Pancreas (tissue), 10 donors: ENCODE data around the gene TNNT1. TPM values are rescaled to one million over a fixed set of nuclear protein-coding genes. Genes with fewer than 3 reads are reported as not detected.

ENCODE experiments used
- ATAC-seq, 4 donors: fragments of 200-7000 bp; cut with Tn5 transposase; one replicate each; pipeline versions ENCODE4 v1.8.0 to v1.9.1; 2020; ENCODE audit warnings: mild to moderate bottlenecking in 4 of 4, moderate library complexity in 4 of 4
- DNase-seq, 6 donors: peaks; one replicate each; pipeline ENCODE4 v3.0.0-alpha.2; 2020
- FAIRE-seq: peaks from 2 replicates; lab custom pipeline; 2012; peaks lifted over from hg19 to GRCh38; lab: Jason Lieb, UNC
- H3K27ac ChIP-seq, 4 donors: fragments of 200-600 bp; sonication (generic); 1 replicate in 3 of 4; 2 replicates in 1 of 4; pipeline versions ENCODE4 v1.5.0 to v1.8.0; 2020
- H3K27me3 ChIP-seq, 4 donors: fragments of 200-600 bp; one replicate each; pipeline ENCODE4 v1.8.0; 2021
- H3K36me3 ChIP-seq, 3 donors: fragments of 200-600 bp; sonication (generic) in 1 of 3; one replicate each; pipeline versions ENCODE4 v1.5.0 to v1.8.0; 2020 to 2021
- H3K4me1 ChIP-seq, 3 donors: fragments of 200-600 bp; one replicate each; pipeline ENCODE4 v1.8.0; 2021
- H3K4me3 ChIP-seq, 4 donors: fragments of 200-600 bp; sonication (generic) in 2 of 4; one replicate each; pipeline versions ENCODE4 v1.5.0 to v1.8.0; 2020 to 2021
- H3K9me3 ChIP-seq, 4 donors: fragments of 200-600 bp; one replicate each; pipeline ENCODE4 v1.8.0; 2021
- WGBS, 2 donors: extraction: QIAGEN DNeasy Blood & Tissue Kit; methylation state at CpG; one replicate each; pipeline ENCODE4 v1.1.7; 2013; 5-methylcytosine and 5-hydroxymethylcytosine counted together
- intact Hi-C, 3 donors: fragments of 100-400 bp; cut with DNase I; formaldehyde crosslinking; loops; one replicate each; pipeline versions ENCODE4 v1.11.1 to v1.14.2; 2022
- polyA plus RNA-seq, 2 donors: library from polyadenylated mRNA; stranded (reverse); fragments of 200-250 nt; gene quantifications; one replicate each; pipeline ENCODE4 v1.2.3, GENCODE V29; 2013
- total RNA-seq, 6 donors: library from RNA; stranded (reverse); fragmentation: NEBNext Ultra II Directional in 4 of 6; extraction: Animal tissue kit (Norgen Biotek cat#: 25700) in 4 of 6; gene quantifications; one replicate each; pipeline versions ENCODE4 v1.2.1 to v1.2.4, GENCODE V29; 2021 to 2023
- TF ChIP-seq, protein P1 (sequence below), 4 donors: fragments of 200-600 bp; sonication (generic) in 3 of 4; IDR thresholded peaks; one replicate each; pipeline versions ENCODE4 v1.5.0 to v1.8.0; 2021; ENCODE audit warnings: antibody characterized with exemption in 4 of 4
- donor health status: healthy with polysubstance abuse.
- donor health status: DM: no; HTN: no; CAD: no; lungs with moderate emphysema.
- donor health status: DM: no; HTN: no; CAD: no.
- donor health status: control.
- donor health status: control.
- donor health status: Bipolar disorder and iron deficiency.
- donor health status: DM: yes; HTN: yes; CAD: no.
- donor health status: DM: no; HTN: no; CAD: no.
- donor health status: DM: no; HTN: no; CAD: no.
- donor health status: DM: yes; HTN: yes; CAD: no.

The TNNT1 gene
- total and polyA plus RNA-seq, 8 donors: 0.54 to 4.0 TPM; not detected in 6

DNA sequence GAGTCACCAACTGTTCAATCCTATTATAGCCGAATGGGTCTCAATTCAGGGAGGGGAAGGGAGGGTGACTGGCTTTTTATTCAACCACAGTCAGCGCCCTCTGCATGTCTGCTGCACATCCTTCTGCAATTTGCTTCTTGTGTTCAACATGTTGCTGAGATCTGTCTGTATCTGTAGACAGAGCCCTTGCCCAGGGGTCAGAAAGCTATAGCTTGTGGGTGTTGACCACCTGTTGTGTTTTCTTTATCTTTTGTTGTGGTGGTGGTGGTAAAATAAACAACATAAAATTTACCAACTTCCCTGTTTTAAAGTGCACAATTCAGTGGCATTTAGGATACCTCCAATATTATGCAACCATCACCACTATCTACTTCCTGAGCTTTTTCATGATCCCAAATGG, 43.8 kb downstream of the TNNT1 start:
- H3K27ac ChIP-seq: no peak overlapping the region
- ATAC-seq: no peak
- H3K36me3 ChIP-seq: peaks cover 0 to 6% (median 4%) of the 10 kb centered on the region in 3 donors
- H3K4me3 ChIP-seq: no peak overlapping the region
- TF ChIP-seq, protein P1, sequence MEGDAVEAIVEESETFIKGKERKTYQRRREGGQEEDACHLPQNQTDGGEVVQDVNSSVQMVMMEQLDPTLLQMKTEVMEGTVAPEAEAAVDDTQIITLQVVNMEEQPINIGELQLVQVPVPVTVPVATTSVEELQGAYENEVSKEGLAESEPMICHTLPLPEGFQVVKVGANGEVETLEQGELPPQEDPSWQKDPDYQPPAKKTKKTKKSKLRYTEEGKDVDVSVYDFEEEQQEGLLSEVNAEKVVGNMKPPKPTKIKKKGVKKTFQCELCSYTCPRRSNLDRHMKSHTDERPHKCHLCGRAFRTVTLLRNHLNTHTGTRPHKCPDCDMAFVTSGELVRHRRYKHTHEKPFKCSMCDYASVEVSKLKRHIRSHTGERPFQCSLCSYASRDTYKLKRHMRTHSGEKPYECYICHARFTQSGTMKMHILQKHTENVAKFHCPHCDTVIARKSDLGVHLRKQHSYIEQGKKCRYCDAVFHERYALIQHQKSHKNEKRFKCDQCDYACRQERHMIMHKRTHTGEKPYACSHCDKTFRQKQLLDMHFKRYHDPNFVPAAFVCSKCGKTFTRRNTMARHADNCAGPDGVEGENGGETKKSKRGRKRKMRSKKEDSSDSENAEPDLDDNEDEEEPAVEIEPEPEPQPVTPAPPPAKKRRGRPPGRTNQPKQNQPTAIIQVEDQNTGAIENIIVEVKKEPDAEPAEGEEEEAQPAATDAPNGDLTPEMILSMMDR (IDR thresholded peaks at IDR 0.05): no peak
- intact Hi-C loops: no loop called here
- H3K9me3 ChIP-seq: no peaks in the 10 kb centered on the region
- no peaks in the 10 kb centered on the region for H3K4me1 ChIP-seq
- no peaks in the 10 kb centered on the region for H3K27me3 ChIP-seq
- no peak for DNase-seq
- 90 to 92% methylated on average over 2 of the region's 2 CpGs for WGBS, 2 donors
- no peak for FAIRE-seq

DNA sequence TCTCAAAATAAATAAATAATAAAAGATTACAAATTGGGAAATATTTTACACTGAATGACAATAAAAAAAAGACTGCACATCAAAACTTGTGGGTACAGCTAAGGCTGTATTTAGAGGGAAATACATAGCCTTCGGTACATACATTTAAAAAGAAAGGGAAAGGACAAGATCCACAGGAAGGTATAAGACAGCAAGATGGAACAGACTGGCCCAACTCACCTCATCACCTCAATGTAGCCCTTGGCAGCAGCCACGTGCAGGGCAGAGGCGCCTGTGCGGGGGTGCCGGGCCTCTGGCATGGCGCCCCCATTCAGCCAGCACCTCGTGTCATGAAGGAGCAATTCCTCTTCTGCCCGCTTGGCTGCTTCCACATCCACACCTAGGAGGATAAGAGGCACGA, 45.8 kb downstream of the TNNT1 start:
- ATAC-seq (no peak), DNase-seq (peak in 1 of 6 donors; percentile 20), FAIRE-seq (no peak)
- H3K27ac ChIP-seq: no peak overlapping the region
- no peak overlapping the region for H3K4me3 ChIP-seq
- WGBS, 2 donors: 98 to 99% methylated on average over 9 of the region's 9 CpGs
- peaks cover 0 to 6% (median 4%) of the 10 kb centered on the region in 3 donors for H3K36me3 ChIP-seq
- TF ChIP-seq, protein P1 (IDR thresholded peaks at IDR 0.05): no peak
- no peaks in the 10 kb centered on the region for H3K27me3 ChIP-seq
- no peaks in the 10 kb centered on the region for H3K4me1 ChIP-seq
- no peaks in the 10 kb centered on the region for H3K9me3 ChIP-seq
- intact Hi-C loops: no loop called here

DNA sequence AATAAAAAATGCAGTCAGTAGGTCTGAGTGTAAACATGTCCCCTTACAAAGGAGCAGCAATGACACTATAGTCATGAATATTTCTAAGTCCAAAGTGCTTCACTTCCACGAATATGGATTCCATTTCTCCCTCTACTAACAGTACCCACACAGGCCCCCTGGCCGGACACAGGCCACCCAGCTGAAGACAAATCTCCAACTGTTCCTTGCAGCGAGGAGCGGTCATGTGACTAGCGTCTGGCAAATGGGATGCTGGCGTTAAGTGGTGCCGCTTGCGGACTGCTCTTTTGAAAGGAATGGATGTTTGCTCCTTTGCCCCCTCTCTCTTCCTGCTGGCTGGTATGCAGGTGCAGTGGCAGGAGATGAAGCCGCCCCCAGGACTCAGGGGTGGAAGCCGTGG, 47.7 kb downstream of the TNNT1 start:
- H3K36me3 ChIP-seq: peaks cover 0 to 6% (median 4%) of the 10 kb centered on the region in 3 donors
- no peak overlapping the region for H3K27ac ChIP-seq

DNA sequence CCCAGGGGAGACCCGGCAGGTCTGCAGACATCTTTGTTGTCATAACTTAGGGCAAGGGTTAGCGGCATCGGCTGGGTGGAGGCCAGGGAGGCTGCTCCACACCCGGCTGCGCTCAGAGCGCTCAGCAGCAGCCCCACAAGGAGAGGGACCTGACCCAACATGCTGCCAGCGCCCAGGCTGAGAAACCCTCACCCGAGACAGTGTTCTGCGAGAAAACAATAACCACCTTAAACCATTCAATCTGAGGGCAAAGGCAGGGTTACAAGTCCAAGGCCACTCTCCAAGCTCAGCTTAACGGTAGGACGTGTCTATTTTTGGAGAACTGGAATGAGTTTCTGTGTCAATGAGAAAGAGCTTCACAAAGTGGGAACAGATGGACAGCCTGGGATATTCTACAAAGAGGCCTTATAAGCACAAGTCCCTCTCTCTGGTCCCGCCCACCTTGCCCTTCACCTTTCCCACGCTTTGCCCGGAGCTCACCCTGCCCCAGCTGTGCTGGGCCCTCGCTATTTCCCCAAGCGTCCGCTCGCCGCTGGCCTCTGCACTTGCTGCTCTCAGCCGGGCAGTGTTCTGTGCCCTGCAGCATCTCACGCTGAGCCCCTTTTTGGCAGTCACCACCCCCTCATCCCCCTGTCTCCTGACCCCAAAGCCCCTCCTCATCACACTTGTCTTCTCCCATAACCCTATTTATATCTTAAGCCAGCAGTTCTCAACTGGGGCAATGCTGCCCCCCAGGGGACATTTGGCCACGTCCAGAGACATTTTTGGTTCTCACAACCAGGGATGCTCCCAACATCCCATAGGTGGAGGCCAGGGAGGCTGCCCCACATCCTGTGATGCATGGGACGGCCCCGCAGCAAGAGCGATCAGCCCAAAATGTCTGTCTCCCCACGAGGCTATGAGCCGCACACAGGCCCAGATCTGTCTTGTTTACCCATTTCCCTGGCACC, 49.2 kb downstream of the TNNT1 start:
- peak in 2 of 6 donors; percentile 15 to 46 for DNase-seq
- H3K4me3 ChIP-seq: no peak overlapping the region
- no peak overlapping the region for H3K27ac ChIP-seq
- no peaks in the 10 kb centered on the region for H3K4me1 ChIP-seq
- H3K9me3 ChIP-seq: no peaks in the 10 kb centered on the region
- intact Hi-C loops: no loop called here
- H3K27me3 ChIP-seq: no peaks in the 10 kb centered on the region
- TF ChIP-seq, protein P1 (IDR thresholded peaks at IDR 0.05): no peak
- peak in 1 of 4 donors; percentile 7 for ATAC-seq
- WGBS, 2 donors: 82 to 83% methylated on average over 27 of the region's 27 CpGs
- FAIRE-seq: no peak
- H3K36me3 ChIP-seq: peaks cover 0 to 10% (median 4%) of the 10 kb centered on the region in 3 donors

More for the DNA sequence above, 47.7 kb downstream of the TNNT1 start:
- TF ChIP-seq, protein P1 (IDR thresholded peaks at IDR 0.05): no peak
- Histone ChIP-seq H3K4me1 (no peaks in the 10 kb centered on the region), H3K27me3 (no peaks in the 10 kb centered on the region), H3K4me3 (no peak overlapping the region), H3K9me3 (no peaks in the 10 kb centered on the region)
- ATAC-seq (no peak), FAIRE-seq (no peak), DNase-seq (peak in 1 of 6 donors; percentile 26)
- intact Hi-C loops: no loop called here
- WGBS, 2 donors: 84 to 85% methylated on average over 10 of the region's 10 CpGs
